PC-9 (cell line): ENCODE measurements around the gene FGF14. TPM values are rescaled to one million over a fixed set of nuclear protein-coding genes. Genes with fewer than 3 reads are reported as not detected.

ENCODE experiments used
- BruUV-seq: library from RNA; stranded (reverse); fragments of 400-500 nt; replicated peaks from 2 replicates; lab custom pipeline; 2021; lab: Mats Ljungman, UMichigan
- CTCF ChIA-PET: fragments of 300-600 bp; sonication (Branson Sonifier 250); formaldehyde crosslinking; loops from one replicate; lab custom pipeline; 2022; ENCODE audit warnings: antibody characterized with exemption; lab: Charles Lee
- POLR2A ChIA-PET: fragments of 300-600 bp; sonication (Branson Sonifier 250); formaldehyde crosslinking; loops from one replicate; lab custom pipeline; 2022; ENCODE audit warnings: antibody characterized with exemption; ENCODE audit not compliant: unreplicated experiment; lab: Charles Lee
- DNase-seq, 2 experiments: peaks; one replicate each; pipeline versions ENCODE4 v3.0.0 to v3.0.0-alpha.2; 2015 to 2022; ENCODE audit warnings: mixed read lengths in 1 of 2
- H2AFZ ChIP-seq: fragments of 200-600 bp; sonication (generic); 2 replicates; pipeline ENCODE4 v1.8.1; 2017; ENCODE audit warnings: antibody characterized with exemption
- H3F3A ChIP-seq: fragments of 200-600 bp; sonication (generic); 2 replicates; pipeline ENCODE4 v1.8.1; 2017; ENCODE audit warnings: antibody characterized with exemption, mild to moderate bottlenecking, low read depth; ENCODE audit not compliant: insufficient read depth
- H3K27ac ChIP-seq: fragments of 200-600 bp; sonication (generic); 2 replicates; pipeline ENCODE4 v1.6.1; 2016; ENCODE audit warnings: mixed run types
- H3K27me3 ChIP-seq: fragments of 200-600 bp; sonication (generic); 2 replicates; pipeline ENCODE4 v1.6.1; 2016; ENCODE audit warnings: low read depth, mixed run types; ENCODE audit not compliant: insufficient read depth
- H3K36me3 ChIP-seq: fragments of 200-600 bp; sonication (generic); 2 replicates; pipeline ENCODE4 v1.6.1; 2016; ENCODE audit warnings: low read depth, mixed run types
- H3K4me1 ChIP-seq: fragments of 200-600 bp; sonication (generic); replicated peaks from 2 replicates; pipeline ENCODE4 v1.6.1; 2016; ENCODE audit warnings: mixed run types; ENCODE audit not compliant: insufficient read depth
- H3K4me2 ChIP-seq: fragments of 200-600 bp; sonication (generic); 2 replicates; pipeline ENCODE4 v1.6.1; 2017; ENCODE audit warnings: mixed run types
- H3K4me3 ChIP-seq: fragments of 200-600 bp; sonication (generic); 2 replicates; pipeline ENCODE4 v1.6.1; 2016; ENCODE audit warnings: mixed run types
- H3K79me2 ChIP-seq: fragments of 200-600 bp; sonication (generic); 2 replicates; pipeline ENCODE4 v1.6.1; 2017; ENCODE audit warnings: low read depth, mixed run types
- H3K9me2 ChIP-seq: fragments of 200-600 bp; sonication (generic); 2 replicates; pipeline ENCODE4 v1.8.1; 2017; ENCODE audit warnings: mild to moderate bottlenecking; ENCODE audit not compliant: insufficient read depth
- H3K9me3 ChIP-seq: fragments of 200-600 bp; sonication (generic); 2 replicates; pipeline ENCODE4 v1.8.1; 2016; ENCODE audit warnings: low read depth; ENCODE audit not compliant: insufficient read depth
- H4K20me1 ChIP-seq: fragments of 200-600 bp; sonication (generic); 2 replicates; pipeline ENCODE4 v1.8.1; 2017; ENCODE audit not compliant: insufficient read depth
- CTCF ChIP-seq: fragments of 200-600 bp; sonication (generic); conservative IDR thresholded peaks from 2 replicates; pipeline ENCODE4 v1.6.1; 2017; ENCODE audit warnings: mixed run types, antibody characterized with exemption, mild to moderate bottlenecking, moderate library complexity
- EZH2 ChIP-seq: fragments of 200-600 bp; sonication (generic); IDR thresholded peaks from 2 replicates; pipeline ENCODE4 v1.8.0; 2017; ENCODE audit warnings: antibody characterized with exemption, low read depth
- intact Hi-C: fragments of 100-400 bp; cut with micrococcal nuclease; formaldehyde crosslinking; loops from one replicate; pipeline ENCODE4 v1.10.0; 2022; ENCODE audit not compliant: unreplicated experiment
- total RNA-seq: library from RNA; stranded (reverse); gene quantifications from 2 replicates; pipeline ENCODE4 v1.2.3, GENCODE V29; 2021

Gene FGF14
- total RNA-seq, 1 experiment from 2014 or later: not detected

GRCh38 chr13:102440259-102440936 is 38.5 kb upstream of the FGF14 start:
- Histone ChIP-seq H3K27me3 (peaks cover 25% of the 10 kb centered on the region; the same call in 1 of the 2 replicates), H3K4me3 (no peak overlapping the region), H3K9me3 (no peaks in the 10 kb centered on the region), H3K4me1 (no peaks in the 10 kb centered on the region), H3K79me2 (no peaks in the 10 kb centered on the region), H3K9me2 (no peaks in the 10 kb centered on the region), H3K36me3 (no peaks in the 10 kb centered on the region), H3K27ac (no peak overlapping the region), H3F3A (no peaks in the 10 kb centered on the region), H3K4me2 (no peak overlapping the region), H2AFZ (no peak overlapping the region), H4K20me1 (no peaks in the 10 kb centered on the region)
- no peak for DNase-seq
- TF ChIP-seq CTCF (no peak), EZH2 (no peak)
- ChIA-PET POLR2A (no interaction called here), CTCF (no interaction called here)
- no TSS peak for BruUV-seq
- intact Hi-C loops: no loop called here

GRCh38 chr13:102422690-102423089 is 20.8 kb upstream of the FGF14 start:
- Histone ChIP-seq H3K27ac (no peak overlapping the region), H3K4me2 (no peak overlapping the region), H3K9me2 (0 out of 2 replicates have a peak, but pooled peaks cover 2% of the 10 kb centered on the region), H3K4me1 (no peaks in the 10 kb centered on the region), H3K79me2 (no peaks in the 10 kb centered on the region), H3K36me3 (no peaks in the 10 kb centered on the region), H3K9me3 (peaks cover 6% of the 10 kb centered on the region; the same call in 1 of the 2 replicates), H3K27me3 (no peaks in the 10 kb centered on the region), H3F3A (no peaks in the 10 kb centered on the region), H2AFZ (no peak overlapping the region), H4K20me1 (no peaks in the 10 kb centered on the region), H3K4me3 (no peak overlapping the region)
- DNase-seq: no peak
- BruUV-seq: no TSS peak
- ChIA-PET POLR2A (no interaction called here), CTCF (no interaction called here)
- intact Hi-C loops: no loop called here
- TF ChIP-seq CTCF: no peak
- TF ChIP-seq EZH2: no peak

GRCh38 chr13:102405499-102406100 is 3.8 kb upstream of the FGF14 start:
- no peaks in the 10 kb centered on the region for H3K4me1 ChIP-seq
- ChIA-PET POLR2A (no interaction called here), CTCF (no interaction called here)
- no peaks in the 10 kb centered on the region for H3F3A ChIP-seq
- peaks cover 72% of the 10 kb centered on the region for H3K27me3 ChIP-seq
- no peak overlapping the region for H3K27ac ChIP-seq
- DNase-seq: no peak
- BruUV-seq: no TSS peak
- TF ChIP-seq CTCF (no peak), EZH2 (no peak)
- no peaks in the 10 kb centered on the region for H3K9me2 ChIP-seq
- intact Hi-C loops: no loop called here
- no peaks in the 10 kb centered on the region for H3K9me3 ChIP-seq
- H2AFZ ChIP-seq: no peak overlapping the region
- H3K79me2 ChIP-seq: no peaks in the 10 kb centered on the region
- H3K36me3 ChIP-seq: no peaks in the 10 kb centered on the region
- no peaks in the 10 kb centered on the region for H4K20me1 ChIP-seq
- no peak overlapping the region for H3K4me2 ChIP-seq
- no peak overlapping the region for H3K4me3 ChIP-seq
